Inflammatory macrophage (primary cell): Measurements from ENCODE around the gene TSPAN17.
"Not testable (repeated sequence)": the region's sequence is repeated elsewhere in the genome, so short reads cannot be mapped to it uniquely, and the experiment has no call there.

ENCODE experiments used
- DNase-seq, 2 donors: peaks; one replicate each; pipeline ENCODE4 v3.0.0-alpha.2; 2020 to 2022

TSPAN17 gene

GRCh38 chr5:176682016-176682531 is 34.8 kb downstream of the TSPAN17 start:
- DNase-seq = no peak

DNA sequence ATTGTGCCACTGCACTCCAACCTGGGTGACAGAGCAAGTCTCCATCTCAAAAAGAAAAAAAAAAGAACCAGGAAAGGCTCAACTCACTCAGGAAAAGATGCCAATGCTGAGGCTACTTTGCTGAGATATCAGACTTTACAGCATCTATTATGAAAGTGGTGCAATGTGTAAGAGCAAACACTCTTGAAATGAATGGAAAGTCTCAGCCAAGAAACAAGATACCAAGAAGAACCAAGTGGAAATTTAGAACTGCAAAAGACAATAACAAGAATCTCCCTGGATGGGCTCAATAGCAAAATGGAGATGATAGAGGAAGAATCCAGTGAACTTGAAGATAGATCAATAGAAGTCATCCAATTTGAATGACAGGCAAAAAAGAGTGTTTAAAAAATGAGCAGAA is 37.7 kb downstream of the TSPAN17 start:
- DNase-seq = no peak

- DNase-seq = no peak
These were observed 40.0 kb downstream of the TSPAN17 start for GRCh38 chr5:176687247-176687646.

GRCh38 chr5:176687881-176688280 is 40.6 kb downstream of the TSPAN17 start:
- no peak for DNase-seq

DNA sequence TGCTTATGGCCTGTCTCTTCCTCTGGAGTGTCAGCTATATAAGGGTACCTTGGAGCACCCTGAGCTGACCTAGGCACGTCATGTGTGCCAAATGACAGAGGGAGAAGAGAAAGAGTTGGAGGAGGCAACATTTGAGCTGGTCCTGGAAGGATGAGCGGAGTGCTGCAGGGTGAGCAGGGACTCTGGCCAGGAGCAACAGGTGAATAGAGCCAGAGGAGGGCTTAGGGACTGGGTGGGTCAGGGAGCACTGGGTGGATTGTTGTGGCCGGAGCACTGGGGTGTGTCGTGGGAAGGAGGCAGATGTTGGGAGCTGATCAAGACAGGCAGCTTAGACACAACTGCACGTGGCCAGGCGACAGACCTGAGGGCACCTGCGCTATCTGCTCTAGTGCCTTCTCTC is 43.6 kb downstream of the TSPAN17 start:
- no peak for DNase-seq

DNA sequence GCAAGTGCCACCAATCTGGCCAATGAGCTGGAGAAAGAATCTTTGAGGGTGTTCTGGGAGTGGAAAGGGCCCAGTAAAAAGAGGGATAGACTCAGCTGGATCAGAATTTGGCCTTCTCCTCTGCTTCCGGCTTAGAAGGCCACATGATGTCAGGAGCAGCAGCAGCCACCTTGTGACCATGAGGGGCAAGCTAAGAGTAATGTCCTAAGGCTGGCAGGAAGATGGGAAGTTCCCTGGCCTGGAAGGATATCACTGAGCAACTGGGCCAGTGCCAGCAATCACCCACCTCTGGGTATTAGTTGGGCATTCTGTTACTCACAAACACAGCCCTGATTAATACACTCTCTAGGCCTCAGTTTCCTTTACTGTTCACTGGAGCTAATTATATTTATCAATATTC is 44.2 kb downstream of the TSPAN17 start:
- no peak for DNase-seq

- no peak for DNase-seq
These were observed 45.0 kb downstream of the TSPAN17 start for GRCh38 chr5:176692326-176692725.

DNA sequence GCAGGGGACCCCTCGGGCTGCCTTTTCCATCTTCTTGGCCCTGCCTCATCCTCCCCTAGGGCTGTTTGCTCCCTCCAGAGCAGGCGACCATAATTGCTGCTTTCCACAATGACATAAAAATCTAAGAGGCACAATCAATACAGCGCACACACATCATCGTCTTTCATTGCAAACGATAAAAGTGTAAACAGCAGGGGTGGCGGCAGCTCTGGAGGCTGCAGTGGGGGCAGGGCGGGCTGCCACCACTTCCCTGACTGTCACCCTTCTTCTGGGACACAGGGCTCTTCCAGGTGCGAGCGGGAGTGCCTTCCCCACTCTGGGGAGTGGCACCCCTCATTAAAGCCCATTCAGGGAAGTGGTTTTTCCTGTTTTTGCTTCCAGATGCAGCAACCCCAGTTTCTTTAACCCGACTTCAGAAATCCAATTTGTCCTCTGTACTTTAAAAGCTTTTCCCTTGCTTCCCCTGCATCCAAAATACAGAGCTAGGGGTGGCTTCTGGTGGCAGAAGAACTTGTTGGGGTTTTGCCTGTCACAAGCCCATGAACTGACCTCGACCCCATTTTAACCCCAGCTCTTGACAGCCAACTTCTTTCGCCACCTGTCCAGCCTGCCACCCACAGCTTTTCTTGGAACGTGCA is 45.7 kb downstream of the TSPAN17 start:
- no peak for DNase-seq

- peak; percentile 74 to 75 for DNase-seq
These were observed 46.2 kb downstream of the TSPAN17 start for GRCh38 chr5:176693477-176693851.

DNA sequence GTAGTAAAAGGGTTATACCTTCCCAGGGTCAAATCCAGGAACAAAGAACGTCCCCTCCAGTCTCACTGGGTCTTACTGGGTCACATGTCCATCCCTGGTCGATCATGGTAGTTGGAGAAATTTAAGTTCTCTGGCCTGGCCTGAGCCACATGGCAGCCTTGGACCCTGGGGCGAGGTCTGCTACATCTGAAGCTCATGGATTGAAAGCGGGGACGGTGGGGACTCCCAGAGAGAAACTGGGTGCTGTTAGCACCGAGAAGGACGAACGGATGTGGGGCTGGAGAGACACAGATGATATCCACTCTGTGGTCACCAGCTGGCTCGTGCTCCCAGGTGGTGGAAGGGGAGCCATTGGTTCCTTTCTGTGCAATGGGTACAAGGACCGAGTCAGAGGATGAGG is 46.9 kb downstream of the TSPAN17 start:
- no peak for DNase-seq

DNA sequence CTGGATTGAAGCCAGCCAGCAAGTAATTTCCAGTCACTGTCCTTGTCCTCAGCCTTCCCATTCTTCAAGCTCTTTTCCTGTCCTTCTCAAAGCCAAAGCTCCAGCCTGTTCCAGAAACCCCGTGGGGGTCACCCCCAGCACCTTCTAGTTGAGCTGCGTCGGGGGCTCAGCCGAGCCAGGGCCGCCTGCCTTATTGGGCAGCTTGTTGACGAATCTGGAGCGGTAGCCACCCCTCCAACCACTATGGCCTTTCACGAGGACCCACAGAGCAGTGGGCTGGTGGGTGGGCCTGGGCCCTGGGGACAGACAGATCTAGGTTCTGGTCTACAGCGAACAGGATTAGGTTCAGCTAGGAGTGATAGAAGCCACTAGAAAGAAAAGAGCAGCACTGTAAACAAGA is 47.3 kb downstream of the TSPAN17 start:
- no peak for DNase-seq

DNA sequence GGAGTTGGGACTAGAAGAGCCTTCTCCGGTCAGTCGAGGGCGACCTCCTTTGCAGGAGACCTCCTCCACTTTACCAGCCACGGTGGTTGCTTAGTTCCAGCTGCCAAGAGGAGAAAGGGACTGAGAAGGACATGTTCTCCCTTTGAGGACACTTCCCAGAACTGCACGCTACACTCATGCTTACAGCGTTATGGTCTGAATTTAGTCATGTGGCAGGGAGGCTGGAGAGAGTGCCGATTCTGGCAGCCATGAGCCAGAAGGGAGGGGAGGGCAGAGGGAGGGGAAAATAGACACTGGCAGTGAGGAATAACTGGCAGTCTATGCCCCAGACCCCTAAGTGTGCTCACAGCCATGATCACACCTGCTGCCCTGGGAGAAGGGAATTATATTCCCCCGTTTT is 47.8 kb downstream of the TSPAN17 start:
- DNase-seq = no peak

DNA sequence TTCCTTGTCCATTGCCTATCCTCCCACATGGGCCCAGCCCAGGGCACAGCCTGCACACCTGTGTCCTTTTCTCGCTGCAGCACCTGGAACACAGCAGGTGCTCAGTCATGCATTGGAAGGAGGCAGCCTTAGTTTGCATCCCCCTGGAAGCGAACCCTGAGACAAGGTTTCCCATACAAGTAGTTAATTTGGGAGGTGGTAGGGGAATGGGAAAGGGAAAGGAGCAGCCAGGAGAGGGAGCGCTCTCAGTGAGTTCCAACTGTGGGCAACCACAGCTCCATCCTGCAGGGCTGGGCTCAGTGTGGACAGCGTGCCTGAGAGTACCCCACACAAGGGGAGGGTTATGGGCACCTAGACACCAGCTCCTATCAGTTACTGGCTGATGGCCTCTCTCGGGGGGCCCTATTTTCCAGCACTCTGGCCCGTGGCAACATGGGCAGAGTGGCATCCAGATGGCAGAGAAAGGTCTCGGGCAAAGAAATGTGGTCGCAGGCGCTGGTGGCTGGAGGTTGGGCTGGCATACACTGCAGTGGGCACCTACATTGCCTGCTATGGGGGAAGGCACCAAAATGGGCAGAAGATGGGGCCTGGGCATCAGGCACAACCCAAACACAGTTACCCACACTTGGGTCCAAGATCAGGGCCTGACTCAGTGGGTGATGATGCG is 50.1 kb downstream of the TSPAN17 start:
- no peak for DNase-seq

DNA sequence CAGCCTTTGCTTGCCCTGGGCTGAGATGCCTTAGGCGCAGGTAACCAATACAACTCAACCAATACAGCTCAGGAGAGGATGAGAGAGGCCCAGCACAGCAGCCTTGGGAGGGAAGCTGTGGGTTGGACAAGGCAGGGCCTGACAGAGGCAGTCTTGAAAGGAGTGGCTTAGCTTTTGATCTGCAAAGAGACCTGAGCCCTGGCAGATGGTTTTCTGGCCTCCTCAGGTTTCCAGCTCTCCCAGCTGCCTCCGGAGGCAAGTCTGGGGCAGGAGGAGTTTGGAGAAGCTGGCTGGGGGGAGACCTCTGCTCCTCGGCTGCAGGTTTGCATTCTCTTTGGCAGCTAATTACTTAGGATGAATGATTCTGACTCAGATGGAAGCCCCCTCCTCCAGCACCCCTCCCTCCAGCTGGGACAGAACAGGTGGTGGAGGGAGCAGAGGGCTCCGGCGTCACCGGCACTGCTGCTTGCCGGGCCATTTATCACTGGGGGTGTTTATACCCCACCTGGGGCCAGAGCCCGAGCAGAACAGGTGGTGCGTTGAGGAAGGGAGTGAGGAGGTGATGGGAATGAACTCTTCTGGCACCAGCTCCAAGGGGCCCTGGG is 50.8 kb downstream of the TSPAN17 start:
- DNase-seq = no peak

DNA sequence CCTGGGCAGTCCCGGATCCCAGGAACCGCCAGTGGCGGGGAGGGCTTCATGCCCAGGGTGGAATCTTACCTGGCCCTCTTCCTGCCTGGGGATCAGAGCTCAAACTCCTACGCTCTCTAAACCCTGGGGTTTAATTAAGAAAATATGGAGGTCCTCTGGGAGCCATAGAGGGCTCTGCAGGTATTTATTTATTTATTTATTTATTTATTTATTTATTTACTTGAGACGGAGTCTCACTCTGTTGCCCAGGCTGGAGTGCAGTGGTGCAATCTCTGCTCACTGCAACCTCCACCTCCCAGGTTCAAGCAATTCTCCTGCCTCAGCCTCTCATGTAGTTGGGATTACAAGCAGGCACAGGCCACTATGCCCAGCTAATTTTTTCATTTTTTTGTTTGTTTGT is 52.2 kb downstream of the TSPAN17 start:
- DNase-seq = not testable (repeated sequence)

DNA sequence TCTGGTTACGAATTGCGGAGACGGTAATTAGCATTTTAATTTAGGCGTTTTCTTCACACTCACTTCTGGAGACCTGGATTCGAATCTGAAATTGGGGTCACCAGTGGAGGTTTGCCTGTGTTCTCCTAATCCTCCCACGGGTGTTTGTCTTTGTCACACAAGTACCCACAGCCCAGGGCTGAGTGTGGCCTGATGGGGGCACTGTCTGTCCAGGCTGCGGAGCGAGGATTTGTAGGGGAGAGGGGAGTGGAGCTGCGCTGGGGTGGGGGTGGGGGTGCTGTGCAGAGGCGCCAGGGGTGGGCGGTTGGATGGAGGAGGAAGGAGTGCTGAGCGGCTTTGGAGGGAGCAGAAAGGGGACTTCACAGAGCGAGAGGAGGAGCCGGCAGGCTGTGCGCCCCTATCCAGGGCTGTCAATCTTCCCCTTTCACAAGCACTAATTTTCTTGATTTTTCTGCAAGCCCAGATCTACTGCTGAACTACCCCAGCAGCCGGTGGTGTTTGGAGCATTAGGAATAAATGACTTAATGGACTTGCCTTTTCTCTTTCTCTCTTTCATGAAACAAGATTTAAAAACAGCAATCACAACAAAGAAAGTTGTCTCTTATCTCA is 53.1 kb downstream of the TSPAN17 start:
- peak; percentile 6 to 9 for DNase-seq

GRCh38 chr5:176702671-176703641 is 55.7 kb downstream of the TSPAN17 start:
- DNase-seq = no peak

DNA sequence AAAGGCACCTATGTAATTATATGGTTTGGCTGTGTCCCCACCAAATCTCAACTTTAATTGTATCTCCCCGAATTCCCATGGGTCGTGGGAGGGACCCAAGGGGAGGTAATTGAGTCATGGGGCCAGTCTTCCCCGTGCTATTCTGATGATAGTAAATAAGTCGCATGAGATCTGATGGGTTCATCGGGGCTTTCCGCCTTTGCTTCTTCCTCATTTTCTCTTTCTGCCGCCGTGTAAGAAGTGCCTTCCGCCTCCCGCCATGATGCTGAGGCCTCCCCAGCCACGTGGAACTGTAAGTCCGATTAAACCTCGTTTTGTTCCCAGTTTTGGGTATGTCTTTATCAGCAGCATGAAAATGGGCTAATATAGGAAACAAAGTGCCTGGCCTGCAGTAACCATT is 56.6 kb downstream of the TSPAN17 start:
- DNase-seq = no peak

DNA sequence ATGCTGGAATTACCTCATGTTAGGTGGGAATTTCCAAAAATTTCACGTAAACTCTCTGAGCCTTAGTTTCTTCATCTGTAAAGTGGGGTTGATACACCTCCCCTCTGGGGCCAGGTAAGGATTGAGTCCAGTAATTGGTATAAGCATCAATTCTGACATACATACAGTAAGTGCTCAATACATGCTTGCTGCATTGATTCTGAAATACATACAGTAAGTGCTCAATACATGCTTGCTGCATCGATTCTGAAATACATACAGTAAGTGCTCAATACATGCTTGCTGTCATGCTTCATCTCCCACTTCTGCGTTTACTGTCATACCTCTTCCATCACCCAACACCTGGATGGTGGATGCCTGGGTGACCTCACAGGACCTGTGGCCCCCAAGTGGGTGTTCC is 57.1 kb downstream of the TSPAN17 start:
- DNase-seq = no peak

- DNase-seq = no peak
These were observed 57.5 kb downstream of the TSPAN17 start for GRCh38 chr5:176704817-176705216.
